GM13976 (cell line): ENCODE data around the gene PLA2G10.
"Not testable (repeated sequence)": the region's sequence is repeated elsewhere in the genome, so short reads cannot be mapped to it uniquely, and the experiment has no call there.

Source experiments
- DNase-seq: peaks from one replicate; pipeline ENCODE4 v3.0.0; 2012; ENCODE audit warnings: low spot score
- in situ Hi-C: fragments of 300-500 bp; cut with MboI; formaldehyde crosslinking; loops from one replicate; pipeline ENCODE4 v1.12.0; 2022; ENCODE audit warnings: low sequenced_read_pairs, mixed read lengths, inconsistent platforms; ENCODE audit not compliant: unreplicated experiment
- TF ChIP-seq, protein P1 (sequence below): IDR thresholded peaks from 2 replicates; pipeline ENCODE4 v1.5.1; 2012; ENCODE audit warnings: borderline replicate concordance, mild to moderate bottlenecking; ENCODE audit not compliant: insufficient read depth; ENCODE audit errors: extremely low read depth, missing control alignments, control extremely low read depth

Gene PLA2G10

GRCh38 chr16:14641926-14642325, 52.2 kb downstream of the PLA2G10 start:
- DNase-seq = no peak
- in situ Hi-C loops = no loop called here
- TF ChIP-seq, protein P1, sequence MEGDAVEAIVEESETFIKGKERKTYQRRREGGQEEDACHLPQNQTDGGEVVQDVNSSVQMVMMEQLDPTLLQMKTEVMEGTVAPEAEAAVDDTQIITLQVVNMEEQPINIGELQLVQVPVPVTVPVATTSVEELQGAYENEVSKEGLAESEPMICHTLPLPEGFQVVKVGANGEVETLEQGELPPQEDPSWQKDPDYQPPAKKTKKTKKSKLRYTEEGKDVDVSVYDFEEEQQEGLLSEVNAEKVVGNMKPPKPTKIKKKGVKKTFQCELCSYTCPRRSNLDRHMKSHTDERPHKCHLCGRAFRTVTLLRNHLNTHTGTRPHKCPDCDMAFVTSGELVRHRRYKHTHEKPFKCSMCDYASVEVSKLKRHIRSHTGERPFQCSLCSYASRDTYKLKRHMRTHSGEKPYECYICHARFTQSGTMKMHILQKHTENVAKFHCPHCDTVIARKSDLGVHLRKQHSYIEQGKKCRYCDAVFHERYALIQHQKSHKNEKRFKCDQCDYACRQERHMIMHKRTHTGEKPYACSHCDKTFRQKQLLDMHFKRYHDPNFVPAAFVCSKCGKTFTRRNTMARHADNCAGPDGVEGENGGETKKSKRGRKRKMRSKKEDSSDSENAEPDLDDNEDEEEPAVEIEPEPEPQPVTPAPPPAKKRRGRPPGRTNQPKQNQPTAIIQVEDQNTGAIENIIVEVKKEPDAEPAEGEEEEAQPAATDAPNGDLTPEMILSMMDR = no peak

- no peak for DNase-seq
- TF ChIP-seq, protein P1 = no peak
- in situ Hi-C loops = no loop called here
Observed at GRCh38 chr16:14641206-14641605, 52.9 kb downstream of the PLA2G10 start.

GRCh38 chr16:14640538-14640937, 53.6 kb downstream of the PLA2G10 start:
- TF ChIP-seq, protein P1 = no peak
- no peak for DNase-seq
- in situ Hi-C loops = no loop called here

- DNase-seq, in situ Hi-C loops: not testable (repeated sequence)
Observed at GRCh38 chr16:14636951-14637240, 57.2 kb downstream of the PLA2G10 start.

- in situ Hi-C loops, DNase-seq: not testable (repeated sequence)
Observed at GRCh38 chr16:14636179-14636950, 57.7 kb downstream of the PLA2G10 start.

DNA sequence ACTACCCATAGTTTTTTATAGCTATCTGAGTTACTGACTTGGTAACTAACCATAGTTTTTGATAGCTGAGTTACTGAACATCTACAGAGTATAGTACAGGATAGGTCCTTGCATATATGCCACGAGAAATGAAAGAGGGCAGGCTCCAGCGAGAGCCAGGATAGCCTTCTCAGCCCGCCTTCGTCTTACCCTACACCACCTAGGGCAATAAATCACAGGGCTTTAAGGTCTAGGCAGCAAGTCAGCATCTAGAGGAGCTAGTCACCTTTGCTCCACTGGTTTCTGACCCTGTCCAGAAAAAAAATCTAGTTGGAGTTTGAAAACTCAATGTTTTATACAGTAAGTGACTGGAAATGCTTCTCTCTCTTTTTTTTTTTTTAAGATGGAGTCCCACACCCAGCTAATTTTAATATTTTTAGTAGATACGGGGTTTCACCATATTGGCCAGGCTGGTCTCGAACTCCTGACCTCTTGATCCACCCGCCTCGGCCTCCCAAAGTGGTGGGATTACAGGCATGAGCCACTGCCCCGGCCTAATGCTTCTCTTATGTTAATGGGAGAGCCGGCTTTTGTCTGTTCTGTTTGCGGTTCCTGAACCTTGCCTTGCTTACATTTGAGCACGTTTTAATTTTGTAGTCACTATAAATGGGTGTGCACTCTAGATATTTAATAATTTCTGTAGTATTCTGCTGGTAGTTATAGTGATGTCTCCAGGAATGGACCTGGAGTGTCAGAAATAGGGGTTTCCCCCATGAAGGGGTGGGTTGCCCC, 58.5 kb downstream of the PLA2G10 start:
- in situ Hi-C loops = no loop called here
- DNase-seq = no peak
- TF ChIP-seq, protein P1 = no peak

DNA sequence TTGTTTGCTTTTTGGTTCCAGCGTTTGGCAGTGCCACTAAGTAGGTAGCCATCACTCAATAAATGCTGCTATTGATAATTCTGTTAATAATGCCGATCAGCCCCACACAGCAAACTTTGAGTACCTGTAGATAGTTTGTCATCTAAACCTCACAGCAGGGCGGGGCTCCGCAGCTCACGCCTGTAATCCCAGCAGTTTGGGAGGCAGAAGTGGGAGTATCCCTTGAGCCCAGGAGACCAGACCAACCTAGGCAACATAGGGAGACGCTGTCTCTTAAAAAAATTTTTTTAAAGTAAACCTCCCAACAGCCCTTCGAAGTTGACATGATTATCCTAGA, 59.8 kb downstream of the PLA2G10 start:
- TF ChIP-seq, protein P1 = no peak
- in situ Hi-C loops = no loop called here
- DNase-seq = no peak
